H1 (cell line): ENCODE results near the gene DES. TPM values are rescaled to one million over a fixed set of nuclear protein-coding genes. Genes with fewer than 3 reads are reported as not detected.

ENCODE experiments used
- GABPA ChIP-seq: IDR thresholded peaks from 2 replicates; pipeline ENCODE4 v1.6.1; 2011; ENCODE audit warnings: mild to moderate bottlenecking, low read length, moderate library complexity, borderline replicate concordance; ENCODE audit not compliant: insufficient read depth
- POU5F1 ChIP-seq: IDR thresholded peaks from 2 replicates; pipeline ENCODE4 v1.6.1; 2011; ENCODE audit warnings: low read depth, mild to moderate bottlenecking, low read length, moderate library complexity
- RAD21 ChIP-seq, 2 experiments: IDR thresholded peaks in 1 of 2; conservative IDR thresholded peaks in 1 of 2; 2 replicates each; pipeline ENCODE4 v1.6.1; 2011; ENCODE audit warnings: low read depth in 2 of 2, low read length in 2 of 2, improper control_type of control experiment in 1 of 2, inconsistent platforms in 1 of 2, mild to moderate bottlenecking in 1 of 2, moderate library complexity in 1 of 2
- SIRT6 ChIP-seq: IDR thresholded peaks from one replicate; pipeline ENCODE4 v1.7.1; 2012; ENCODE audit warnings: low read length, inconsistent platforms
- YY1 ChIP-seq: IDR thresholded peaks from 2 replicates; pipeline ENCODE4 v1.6.1; 2011; ENCODE audit warnings: low read depth, mild to moderate bottlenecking, low read length
- polyA plus RNA-seq, 7 experiments: library from polyadenylated mRNA; depleted of rRNA in 3 of 7; stranded (reverse) in 5 of 7; unstranded in 2 of 7; fragments of >200 nt in 5 of 7; fragments of 200-250 nt in 2 of 7; gene quantifications; 1 replicate in 5 of 7; 2 replicates in 1 of 7; 4 replicates in 1 of 7; pipeline versions ENCODE4 v1.2.1 to v1.2.3, GENCODE V29; 2011 to 2013; ENCODE audit warnings: missing spikeins in 2 of 7, mixed read lengths in 2 of 7
- total RNA-seq: library from RNA; stranded (reverse); fragmentation: NEBNext Ultra II Directional; extraction: Animal tissue kit (Norgen Biotek cat#: 25700); gene quantifications from 2 replicates; pipeline ENCODE4 v1.2.1, GENCODE V29; 2021

Gene DES
- total and polyA plus RNA-seq, 2 of the 8 experiments (the other 6 are each of a cell fraction or from before 2014, with no cell fraction given) = 1.8 to 4.3 TPM

- TF ChIP-seq GABPA (no peak), POU5F1 (no peak), RAD21 (IDR thresholded peaks at IDR 0.05 in 1 of 2, conservative IDR thresholded peaks at IDR 0.05 in 1 of 2; ENCODE audit: low read depth in 2 of 2, low read length in 2 of 2) (no peak), YY1 (no peak), SIRT6 (no peak)
These were observed 3.3 kb upstream of the DES start (continued) for GRCh38 chr2:219414857-219415256.
